Upper lobe of left lung (tissue), 6 donors: ENCODE data around the gene COL9A3. TPM values are rescaled to one million over a fixed set of nuclear protein-coding genes. Genes with fewer than 3 reads are reported as not detected.

Source experiments
- ATAC-seq, 2 donors: fragments of 200-7000 bp; cut with Tn5 transposase; one replicate each; pipeline ENCODE4 v1.9.1; 2022; ENCODE audit warnings: mild to moderate bottlenecking in 2 of 2, moderate library complexity in 2 of 2; ENCODE audit not compliant: low FRiP score in 2 of 2
- DNase-seq, 2 donors: peaks; one replicate each; pipeline ENCODE4 v3.0.0-alpha.2; 2019 to 2020
- H3K27ac ChIP-seq, 4 donors: fragments of 200-600 bp; sonication (generic); one replicate each; pipeline ENCODE4 v1.5.1; 2016 to 2019
- H3K27me3 ChIP-seq, 4 donors: fragments of 200-600 bp; sonication (generic); one replicate each; pipeline ENCODE4 v1.5.1; 2017 to 2019
- H3K36me3 ChIP-seq, 4 donors: fragments of 200-600 bp; sonication (generic); one replicate each; pipeline ENCODE4 v1.5.1; 2016 to 2019
- H3K4me1 ChIP-seq, 4 donors: fragments of 200-600 bp; sonication (generic); one replicate each; pipeline ENCODE4 v1.5.1; 2018 to 2019
- H3K4me3 ChIP-seq, 4 donors: fragments of 200-600 bp; sonication (generic); one replicate each; pipeline ENCODE4 v1.5.1; 2017 to 2019; ENCODE audit warnings: mild to moderate bottlenecking in 2 of 4, moderate library complexity in 1 of 4
- H3K9me3 ChIP-seq, 4 donors: fragments of 200-600 bp; sonication (generic); one replicate each; pipeline ENCODE4 v1.5.1; 2018 to 2019
- CTCF ChIP-seq, 6 experiments: fragments of 450-650 bp in 4 of 6; fragments of 200-600 bp in 2 of 6; sonication (generic) in 2 of 6; IDR thresholded peaks; one replicate each; pipeline ENCODE4 v1.5.1; 2016 to 2019; ENCODE audit warnings: antibody characterized with exemption in 6 of 6
- EP300 ChIP-seq, 4 donors: sonication (generic); formaldehyde crosslinking; IDR thresholded peaks; one replicate each; pipeline ENCODE4 v1.5.1; 2017; ENCODE audit warnings: antibody characterized with exemption in 4 of 4, control low read depth in 2 of 4
- POLR2A ChIP-seq, 4 donors: fragments of 450-650 bp; IDR thresholded peaks; one replicate each; pipeline ENCODE4 v1.5.1; 2016 to 2017; ENCODE audit warnings: antibody characterized with exemption in 4 of 4, mild to moderate bottlenecking in 2 of 4
- POLR2AphosphoS5 ChIP-seq, 2 donors: sonication (generic); formaldehyde crosslinking; IDR thresholded peaks; one replicate each; pipeline ENCODE4 v1.5.1; 2017; ENCODE audit warnings: antibody characterized with exemption in 2 of 2
- WGBS, 2 donors: methylation state at CpG; one replicate each; pipeline ENCODE4 v1.1.5; 2017 to 2018; 5-methylcytosine and 5-hydroxymethylcytosine counted together
- total RNA-seq, 6 donors: library from RNA; depleted of rRNA in 4 of 6; stranded (reverse); fragments of >200 nt in 4 of 6; gene quantifications; one replicate each; pipeline versions ENCODE4 v1.1.0 to v1.2.1, GENCODE V29; 2016 to 2021
- donor health status: DM: no; HTN: no; CAD: no; lungs with moderate emphysema.
- donor health status: DM: no; HTN: yes; CAD: no; lungs with severe emphysema.

The COL9A3 gene
- total RNA-seq, 6 donors from 2014 or later, result 0.57 to 8.4 (median 2.1) TPM; not detected in 1

- DNase-seq (no peak), ATAC-seq (no peak)
- Histone ChIP-seq H3K4me1 (peaks cover 4 to 6% (median 5%) of the 10 kb centered on the region in 4 donors), H3K27ac (no peak overlapping the region), H3K36me3 (peaks cover 0 to 44% (median 10%) of the 10 kb centered on the region in 4 donors), H3K27me3 (no peaks in the 10 kb centered on the region), H3K4me3 (no peak overlapping the region), H3K9me3 (no peaks in the 10 kb centered on the region)
- 92 to 98% methylated on average over 5 of the region's 5 CpGs for whole genome bisulfite sequencing, 2 donors
- TF ChIP-seq POLR2A (IDR thresholded peaks at IDR 0.05) (no peak), POLR2AphosphoS5 (IDR thresholded peaks at IDR 0.05) (no peak), EP300 (IDR thresholded peaks at IDR 0.05) (no peak), CTCF (IDR thresholded peaks at IDR 0.05) (no peak)
Observed at GRCh38 chr20:62855120-62855519, 38.3 kb downstream of the COL9A3 start.

GRCh38 chr20:62856931-62857619, 40.2 kb downstream of the COL9A3 start:
- no peak for DNase-seq
- no peaks in the 10 kb centered on the region for H3K9me3 ChIP-seq
- H3K4me3 ChIP-seq, result no peak overlapping the region
- peaks cover 12 to 16% (median 13%) of the 10 kb centered on the region in 4 donors for H3K4me1 ChIP-seq
- WGBS, 2 donors, result 94% methylated on average over 25 of the region's 25 CpGs
- no peaks in the 10 kb centered on the region for H3K27me3 ChIP-seq
- H3K27ac ChIP-seq, result no peak overlapping the region
- ATAC-seq, result no peak
- peaks cover 0 to 44% (median 10%) of the 10 kb centered on the region in 4 donors for H3K36me3 ChIP-seq
- TF ChIP-seq CTCF (IDR thresholded peaks at IDR 0.05), result no peak

GRCh38 chr20:62858058-62858830, 41.4 kb downstream of the COL9A3 start:
- Histone ChIP-seq H3K4me3 (no peak overlapping the region), H3K36me3 (peaks cover 0 to 32% (median 7%) of the 10 kb centered on the region in 4 donors), H3K27me3 (no peaks in the 10 kb centered on the region), H3K27ac (no peak overlapping the region), H3K9me3 (no peaks in the 10 kb centered on the region), H3K4me1 (peaks cover 14 to 23% (median 15%) of the 10 kb centered on the region in 4 donors)
- no peak for ATAC-seq
- no peak for DNase-seq
- TF ChIP-seq POLR2A (IDR thresholded peaks at IDR 0.05) (no peak), EP300 (IDR thresholded peaks at IDR 0.05) (no peak), POLR2AphosphoS5 (IDR thresholded peaks at IDR 0.05) (no peak), CTCF (IDR thresholded peaks at IDR 0.05) (no peak)
- WGBS, 2 donors, result 88 to 91% methylated on average over 18 to 20 of the region's 23 CpGs

GRCh38 chr20:62859721-62860120, 42.9 kb downstream of the COL9A3 start:
- H3K9me3 ChIP-seq, result no peaks in the 10 kb centered on the region
- H3K4me3 ChIP-seq, result no peak overlapping the region
- H3K4me1 ChIP-seq, result peaks cover 14 to 23% (median 15%) of the 10 kb centered on the region in 4 donors
- no peak for DNase-seq
- no peak for TF ChIP-seq POLR2A (IDR thresholded peaks at IDR 0.05)
- TF ChIP-seq EP300 (IDR thresholded peaks at IDR 0.05), result no peak
- no peak for TF ChIP-seq CTCF (IDR thresholded peaks at IDR 0.05)
- TF ChIP-seq POLR2AphosphoS5 (IDR thresholded peaks at IDR 0.05), result no peak
- peaks cover 0 to 18% (median 3%) of the 10 kb centered on the region in 4 donors for H3K36me3 ChIP-seq
- no peaks in the 10 kb centered on the region for H3K27me3 ChIP-seq
- ATAC-seq, result no peak
- no peak overlapping the region for H3K27ac ChIP-seq
- WGBS, 2 donors, result 94 to 98% methylated on average over 12 of the region's 12 CpGs
